ENCODE results near the gene DUS2.

GRCh38 chr16:67988675-67989074 lies 34.4 kb upstream of the DUS2 start:
- TF ChIP-seq CTCF (IDR thresholded peaks at IDR 0.05; ENCODE audit: low read depth, low read length, missing input control) (no peak), TAF1 (conservative IDR thresholded peaks at IDR 0.05) (no peak), REST (IDR thresholded peaks at IDR 0.05) (no peak), RAD21 (IDR thresholded peaks at IDR 0.05) (no peak), JUND (IDR thresholded peaks at IDR 0.05) (no peak), MAX (IDR thresholded peaks at IDR 0.05) (no peak), ZBTB33 (IDR thresholded peaks at IDR 0.05) (no peak)
